ENCODE data around the gene C5orf22.

GRCh38 chr5:31556461-31556860 is 24.4 kb downstream of the C5orf22 start:
- no peak for TF ChIP-seq FOXM1 (IDR thresholded peaks at IDR 0.05; ENCODE audit: borderline replicate concordance, low read depth)
- no peak for TF ChIP-seq NFIC (IDR thresholded peaks at IDR 0.05)
- no peak for TF ChIP-seq TEAD4 (IDR thresholded peaks at IDR 0.05)
